ENCODE measurements around the gene KHK.

The KHK gene

GRCh38 chr2:27082773-27083409 lies 3.7 kb upstream of the KHK start:
- DNase-seq (ENCODE audit: low spot score): no peak

GRCh38 chr2:27083410-27084296 lies 2.9 kb upstream of the KHK start:
- no peak for DNase-seq (ENCODE audit: low spot score)

- DNase-seq (ENCODE audit: low spot score): no peak
These were observed 2.1 kb upstream of the KHK start for GRCh38 chr2:27084297-27085061.

- DNase-seq (ENCODE audit: low spot score): no peak
These were observed 1.4 kb upstream of the KHK start for GRCh38 chr2:27085062-27085672.

- DNase-seq (ENCODE audit: low spot score): no peak
These were observed 891 bp upstream of the KHK start for GRCh38 chr2:27085673-27086089.

- DNase-seq (ENCODE audit: low spot score): peak; percentile 95
These were observed 365 bp upstream of the KHK start for GRCh38 chr2:27086090-27086723.

- DNase-seq (ENCODE audit: low spot score): no peak
These were observed 1.3 kb downstream of the KHK start for GRCh38 chr2:27087823-27088410.

GRCh38 chr2:27088634-27089033 lies 2.1 kb downstream of the KHK start:
- no peak for DNase-seq (ENCODE audit: low spot score)

- DNase-seq (ENCODE audit: low spot score): no peak
These were observed 2.8 kb downstream of the KHK start for GRCh38 chr2:27089111-27089954.

GRCh38 chr2:27091746-27092695 lies 5.4 kb downstream of the KHK start:
- DNase-seq (ENCODE audit: low spot score): no peak

- no peak for DNase-seq (ENCODE audit: low spot score)
These were observed 6.3 kb downstream of the KHK start for GRCh38 chr2:27092696-27093429.

- no peak for DNase-seq (ENCODE audit: low spot score)
These were observed 7.1 kb downstream of the KHK start for GRCh38 chr2:27093430-27094352.

GRCh38 chr2:27094353-27094984 lies 7.9 kb downstream of the KHK start:
- no peak for DNase-seq (ENCODE audit: low spot score)

GRCh38 chr2:27095427-27095744 lies 8.8 kb downstream of the KHK start:
- no peak for DNase-seq (ENCODE audit: low spot score)

GRCh38 chr2:27095745-27096651 lies 9.4 kb downstream of the KHK start:
- DNase-seq (ENCODE audit: low spot score): peak; percentile 76

GRCh38 chr2:27096748-27097297 lies 10.3 kb downstream of the KHK start:
- DNase-seq (ENCODE audit: low spot score): no peak
